Fibroblast of lung (primary cell): ENCODE results near the gene GAS2L2. TPM values are rescaled to one million over a fixed set of nuclear protein-coding genes. Genes with fewer than 3 reads are reported as not detected.
A peak's percentile ranks its signal among the peaks of the same experiment; 100 is the strongest.

Experiments
- DNase-seq, 2 donors: peaks; one replicate each; pipeline versions ENCODE4 v3.0.0 to v3.0.0-alpha.2; 2010; ENCODE audit warnings: low read depth in 2 of 2
- H2AFZ ChIP-seq: 2 replicates; pipeline ENCODE4 v1.5.1; 2012; ENCODE audit warnings: low read length, control low read depth, inconsistent platforms
- H3K27ac ChIP-seq: 2 replicates; pipeline ENCODE4 v1.5.1; 2011; ENCODE audit warnings: low read length, control low read depth; ENCODE audit not compliant: insufficient read depth
- H3K27me3 ChIP-seq: 2 replicates; pipeline ENCODE4 v1.5.1; 2011; ENCODE audit warnings: mild to moderate bottlenecking, low read length; ENCODE audit not compliant: control insufficient read depth, insufficient read depth
- H3K36me3 ChIP-seq: 2 replicates; pipeline ENCODE4 v1.5.1; 2011; ENCODE audit warnings: low read length; ENCODE audit not compliant: control insufficient read depth, insufficient read depth
- H3K4me1 ChIP-seq: 2 replicates; pipeline ENCODE4 v1.5.1; 2011; ENCODE audit warnings: low read length; ENCODE audit not compliant: control insufficient read depth, insufficient read depth; ENCODE audit errors: extremely low read depth
- H3K4me2 ChIP-seq: 2 replicates; pipeline ENCODE4 v1.5.1; 2011; ENCODE audit warnings: low read length, control low read depth; ENCODE audit not compliant: insufficient read depth; ENCODE audit errors: extremely low read depth
- H3K4me3 ChIP-seq, 4 experiments: fragments of 200-600 bp in 1 of 4; sonication (generic) in 1 of 4; replicated peaks in 1 of 4; 2 replicates each; pipeline ENCODE4 v1.5.1; 2011 to 2016; ENCODE audit warnings: low read length in 4 of 4, low read depth in 3 of 4, mild to moderate bottlenecking in 3 of 4, control low read depth in 2 of 4, inconsistent platforms in 1 of 4, mixed read lengths in 1 of 4; ENCODE audit not compliant: insufficient read depth in 1 of 4; ENCODE audit errors: control extremely low read depth in 1 of 4
- H3K79me2 ChIP-seq: 2 replicates; pipeline ENCODE4 v1.5.1; 2012; ENCODE audit warnings: mild to moderate bottlenecking, low read length, inconsistent platforms; ENCODE audit not compliant: control insufficient read depth, insufficient read depth
- H3K9ac ChIP-seq: 2 replicates; pipeline ENCODE4 v1.5.1; 2011; ENCODE audit warnings: mild to moderate bottlenecking, low read length, control low read depth; ENCODE audit not compliant: insufficient read depth
- H3K9me3 ChIP-seq: 2 replicates; pipeline ENCODE4 v1.5.1; 2012; ENCODE audit warnings: low read depth, low read length; ENCODE audit not compliant: control insufficient read depth, insufficient read depth
- H4K20me1 ChIP-seq: 2 replicates; pipeline ENCODE4 v1.5.1; 2011; ENCODE audit warnings: low read length; ENCODE audit not compliant: control insufficient read depth, insufficient read depth; ENCODE audit errors: extremely low read depth
- CTCF ChIP-seq, 2 donors: IDR thresholded peaks in 1 of 2; conservative IDR thresholded peaks in 1 of 2; 1 replicate in 1 of 2; 2 replicates in 1 of 2; pipeline ENCODE4 v1.5.1; 2011 to 2012; ENCODE audit warnings: low read length in 2 of 2, control low read depth in 1 of 2, inconsistent platforms in 1 of 2, low read depth in 1 of 2, mild to moderate bottlenecking in 1 of 2
- EZH2 ChIP-seq: IDR thresholded peaks from 2 replicates; pipeline ENCODE4 v1.5.1; 2012; ENCODE audit warnings: low read length, control low read depth, mild to moderate bottlenecking; ENCODE audit errors: missing control alignments
- polyA plus RNA-seq, 2 donors: library from polyadenylated mRNA; depleted of rRNA in 1 of 2; stranded (reverse) in 1 of 2; unstranded in 1 of 2; fragments of >200 nt; gene quantifications; 2 replicates each; pipeline ENCODE4 v1.2.1, GENCODE V29; 2011 to 2012; ENCODE audit warnings: missing spikeins in 1 of 2
- total RNA-seq: library from RNA; depleted of rRNA; stranded (reverse); fragments of >200 nt; gene quantifications from 2 replicates; pipeline ENCODE4 v1.2.1, GENCODE V29; 2014

Gene GAS2L2
- total and polyA plus RNA-seq, 2 donors (not counting 1 experiment from before 2014, with no cell fraction given), result not detected

GRCh38 chr17:35726127-35726952, 26.7 kb downstream of the GAS2L2 start:
- Histone ChIP-seq H3K27me3 (no peaks in the 10 kb centered on the region), H3K9me3 (no peaks in the 10 kb centered on the region), H3K4me1 (peaks cover 8% of the 10 kb centered on the region), H3K4me3 (no peak overlapping the region), H3K79me2 (no peaks in the 10 kb centered on the region), H3K4me2 (no peak overlapping the region), H3K27ac (no peak overlapping the region), H3K36me3 (peaks cover 8% of the 10 kb centered on the region), H2AFZ (no peak overlapping the region), H4K20me1 (no peaks in the 10 kb centered on the region), H3K9ac (no peak overlapping the region)
- peak; percentile 76 to 93 for DNase-seq
- no peak for TF ChIP-seq EZH2
- no peak for TF ChIP-seq CTCF (conservative IDR thresholded peaks at IDR 0.05 in 1 of 2, IDR thresholded peaks at IDR 0.05 in 1 of 2; ENCODE audit: low read depth in 1 of 2, low read length in 2 of 2)

- TF ChIP-seq CTCF (conservative IDR thresholded peaks at IDR 0.05 in 1 of 2, IDR thresholded peaks at IDR 0.05 in 1 of 2; ENCODE audit: low read depth in 1 of 2, low read length in 2 of 2) (no peak), EZH2 (no peak)
- Histone ChIP-seq H3K9ac (no peak overlapping the region), H3K4me2 (no peak overlapping the region), H3K27ac (no peak overlapping the region), H3K4me3 (no peak overlapping the region), H2AFZ (no peak overlapping the region), H3K36me3 (peaks cover 8% of the 10 kb centered on the region), H3K9me3 (no peaks in the 10 kb centered on the region), H4K20me1 (no peaks in the 10 kb centered on the region), H3K27me3 (no peaks in the 10 kb centered on the region), H3K4me1 (peaks cover 8% of the 10 kb centered on the region), H3K79me2 (no peaks in the 10 kb centered on the region)
- no peak for DNase-seq
Observed at GRCh38 chr17:35725802-35726126, 27.3 kb downstream of the GAS2L2 start.

GRCh38 chr17:35725058-35725457, 28.0 kb downstream of the GAS2L2 start:
- DNase-seq, result no peak
- Histone ChIP-seq H4K20me1 (no peaks in the 10 kb centered on the region), H3K4me1 (peaks cover 8% of the 10 kb centered on the region), H3K27ac (no peak overlapping the region), H2AFZ (no peak overlapping the region), H3K27me3 (no peaks in the 10 kb centered on the region), H3K9me3 (no peaks in the 10 kb centered on the region), H3K79me2 (no peaks in the 10 kb centered on the region), H3K4me2 (no peak overlapping the region), H3K36me3 (peaks cover 8% of the 10 kb centered on the region), H3K4me3 (no peak overlapping the region), H3K9ac (no peak overlapping the region)
- TF ChIP-seq CTCF (conservative IDR thresholded peaks at IDR 0.05 in 1 of 2, IDR thresholded peaks at IDR 0.05 in 1 of 2; ENCODE audit: low read depth in 1 of 2, low read length in 2 of 2), result no peak
- TF ChIP-seq EZH2, result no peak
